GM18867 (cell line): Measurements from ENCODE around the gene GABRB2.

ENCODE experiments used
- ATAC-seq: cut with Tn5 transposase; IDR thresholded peaks from one replicate; pipeline ENCODE4 v1.9.1; 2021; ENCODE audit warnings: mild to moderate bottlenecking, moderate library complexity; ENCODE audit not compliant: unreplicated experiment

Gene GABRB2

DNA sequence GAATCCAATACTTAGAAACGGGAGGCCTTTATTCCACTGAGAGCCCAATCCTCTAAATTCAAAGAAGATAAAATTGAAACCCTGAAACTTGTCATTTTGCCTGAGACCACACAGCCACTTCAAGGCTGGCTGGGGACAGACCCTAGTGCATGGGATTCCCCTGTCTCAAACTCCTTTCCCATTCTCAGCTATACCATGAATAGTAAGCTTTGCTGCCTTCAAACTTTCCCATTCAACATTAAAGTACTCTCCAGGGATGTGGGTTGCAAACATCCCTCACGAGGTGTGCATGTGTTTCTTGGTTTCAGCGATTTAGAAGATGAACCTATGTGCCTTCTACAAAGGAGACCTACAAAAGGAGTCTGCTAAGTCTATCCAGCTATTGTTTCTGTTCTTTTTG lies 64.6 kb downstream of the GABRB2 start:
- ATAC-seq: peak; percentile 41

DNA sequence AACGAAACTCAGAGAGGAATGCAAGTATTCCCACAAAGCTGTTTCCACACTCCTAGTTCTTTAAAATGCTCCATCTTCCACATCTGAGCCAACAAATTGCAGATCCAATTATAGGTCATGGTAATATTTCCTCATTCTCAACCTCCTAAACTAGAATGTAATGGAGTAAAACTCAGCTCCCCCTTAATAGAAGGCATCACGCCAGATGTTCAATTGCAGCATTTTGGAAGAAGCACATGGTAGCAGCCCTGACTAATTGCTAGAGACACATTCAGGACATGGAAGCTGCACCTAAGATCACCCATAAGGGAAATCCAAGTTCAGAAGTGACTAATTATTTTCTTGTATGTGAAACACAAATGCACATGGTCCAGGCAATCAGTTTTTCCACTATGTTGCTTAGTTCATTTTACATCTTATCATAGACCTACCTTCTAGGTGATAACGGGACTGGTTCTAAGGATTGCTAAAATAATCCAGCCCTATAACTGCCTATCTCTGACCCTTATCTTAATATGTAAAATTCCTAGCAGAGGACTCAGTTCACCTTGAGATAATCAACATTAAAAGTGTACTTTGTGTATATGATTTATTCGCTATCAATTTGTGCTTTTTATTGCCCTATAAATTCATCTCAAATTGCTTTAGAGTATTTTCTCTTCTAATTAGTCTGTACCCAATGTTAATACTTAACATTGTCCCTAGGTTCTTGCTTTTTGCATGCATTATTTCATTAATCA lies 75.1 kb downstream of the GABRB2 start:
- ATAC-seq: no peak

DNA sequence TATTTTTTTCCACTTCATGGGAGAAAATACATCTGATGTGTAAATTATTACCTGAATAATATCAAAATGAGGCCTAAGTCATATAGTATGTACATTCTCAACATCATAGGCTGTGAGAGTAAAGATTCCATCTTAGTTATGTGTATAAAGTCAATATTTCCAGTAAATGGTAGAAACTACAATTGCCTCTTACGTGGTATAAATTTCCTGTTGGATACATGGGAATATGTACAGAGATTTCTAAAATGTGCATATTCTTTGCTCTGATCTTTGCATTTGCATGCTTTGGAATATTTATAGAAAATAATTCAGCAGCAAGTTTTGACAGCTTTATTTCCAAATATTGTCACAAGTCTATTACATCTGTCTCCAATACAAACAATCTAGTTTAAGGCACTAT lies 78.8 kb downstream of the GABRB2 start:
- ATAC-seq: no peak

DNA sequence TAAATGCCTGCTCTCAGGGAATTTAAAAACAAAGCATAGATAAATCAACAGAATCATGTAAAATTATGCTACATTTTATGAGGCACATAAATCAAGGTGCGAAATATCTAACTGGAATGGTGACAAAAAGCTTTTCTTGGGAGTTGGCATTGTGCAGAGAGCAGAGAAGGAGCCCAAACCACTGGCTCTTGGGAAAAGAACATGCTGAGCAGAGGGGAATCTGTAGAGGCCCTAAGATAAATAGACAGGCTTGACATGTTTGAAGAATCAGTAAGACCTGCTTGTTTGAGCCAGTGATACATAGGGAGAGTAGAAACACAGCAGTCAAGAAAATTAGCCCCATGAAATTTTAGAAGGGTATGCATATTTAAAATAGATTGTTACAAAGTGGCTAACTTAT lies 85.8 kb downstream of the GABRB2 start:
- ATAC-seq: no peak

DNA sequence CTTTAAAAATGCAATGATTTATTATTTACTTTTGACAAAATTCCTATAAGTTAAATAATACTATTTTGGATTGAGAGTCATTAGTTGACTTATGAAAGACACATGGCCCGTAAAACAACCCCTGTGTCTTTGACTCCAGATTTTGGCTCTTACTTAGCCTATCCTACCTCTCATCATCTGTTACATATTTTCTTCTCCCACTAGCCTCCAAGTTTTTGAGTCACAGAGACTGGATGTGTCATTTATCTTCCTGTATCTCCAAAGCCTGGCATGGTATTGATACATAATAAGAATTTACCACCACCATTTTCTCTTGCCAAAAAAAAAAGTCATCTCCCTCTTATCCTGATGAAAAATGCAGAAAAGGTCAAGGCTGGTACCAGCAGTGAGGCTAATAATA lies 99.9 kb downstream of the GABRB2 start:
- ATAC-seq: no peak

DNA sequence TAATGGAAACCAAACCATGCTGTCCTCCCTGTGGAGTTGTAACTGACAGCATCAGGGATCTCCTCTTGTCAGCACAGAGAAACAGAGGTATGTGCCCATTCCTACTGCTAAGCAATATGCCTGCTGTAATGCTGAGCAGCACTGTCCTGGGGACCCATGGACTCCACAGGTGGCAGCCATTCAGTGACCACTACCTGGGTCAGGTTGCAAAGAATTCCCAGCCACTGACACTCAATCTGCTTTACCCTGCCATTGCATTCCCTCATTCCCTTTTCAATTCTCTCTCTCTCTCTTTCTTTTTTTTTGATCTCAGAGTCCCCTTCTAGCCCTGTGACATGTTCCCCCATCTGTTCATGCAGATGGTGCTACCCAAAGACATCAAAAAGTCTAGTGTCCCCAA lies 104.1 kb downstream of the GABRB2 start:
- no peak for ATAC-seq

DNA sequence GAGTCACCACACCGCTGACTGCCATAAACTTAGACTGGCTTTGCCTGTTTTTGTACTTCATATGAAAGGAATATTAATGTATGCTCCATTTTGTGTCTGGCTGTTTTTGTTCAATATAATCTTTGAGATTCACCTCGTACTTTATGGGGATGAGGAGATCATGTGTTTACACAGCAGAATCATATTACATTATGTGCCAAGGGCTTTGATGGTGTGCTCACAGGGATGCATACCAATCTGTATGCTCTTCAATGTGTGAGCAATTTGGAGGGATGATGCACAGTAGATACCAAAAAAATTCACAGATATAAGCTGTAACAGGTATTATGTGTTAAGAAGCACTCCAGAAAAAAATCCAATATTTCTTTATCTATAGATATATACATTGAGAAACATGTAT lies 113.7 kb downstream of the GABRB2 start:
- ATAC-seq: no peak

DNA sequence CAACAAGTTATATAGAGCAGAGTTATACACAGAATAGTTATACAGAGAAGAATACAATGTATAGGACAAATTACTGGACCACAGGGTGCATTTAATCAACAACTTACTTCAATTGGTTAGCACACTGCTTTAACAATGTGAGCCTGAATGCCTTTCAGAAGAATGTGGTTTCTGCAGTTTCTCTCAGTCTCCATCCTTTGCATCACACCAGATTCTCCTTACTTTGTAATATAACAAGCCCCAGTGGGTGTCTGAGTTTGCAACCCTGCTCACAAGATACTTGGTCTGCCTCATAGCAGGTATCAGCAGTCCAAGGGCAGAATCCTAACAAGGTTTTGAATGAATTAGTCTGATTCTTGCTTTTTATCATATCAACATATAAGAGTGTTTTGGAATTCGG lies 114.6 kb downstream of the GABRB2 start:
- no peak for ATAC-seq

DNA sequence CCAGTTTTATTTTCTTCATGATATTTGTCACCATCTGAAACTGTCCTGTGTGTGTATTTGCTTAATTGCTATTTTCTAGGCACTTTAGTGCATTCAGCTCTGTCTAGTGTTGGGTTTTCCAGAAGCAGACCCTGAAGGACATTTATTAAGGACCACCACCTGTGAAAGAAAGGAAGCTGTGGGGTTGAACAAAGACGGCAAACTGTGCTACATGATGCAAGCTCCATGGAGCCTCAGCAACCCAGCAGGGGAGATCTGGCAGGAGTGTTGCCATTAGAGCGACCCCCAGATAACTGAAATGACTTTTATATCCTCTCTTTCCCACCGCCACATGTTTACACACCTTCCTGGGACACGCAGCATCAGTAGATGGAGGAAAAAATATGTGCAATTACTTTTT lies 125.5 kb downstream of the GABRB2 start:
- no peak for ATAC-seq

DNA sequence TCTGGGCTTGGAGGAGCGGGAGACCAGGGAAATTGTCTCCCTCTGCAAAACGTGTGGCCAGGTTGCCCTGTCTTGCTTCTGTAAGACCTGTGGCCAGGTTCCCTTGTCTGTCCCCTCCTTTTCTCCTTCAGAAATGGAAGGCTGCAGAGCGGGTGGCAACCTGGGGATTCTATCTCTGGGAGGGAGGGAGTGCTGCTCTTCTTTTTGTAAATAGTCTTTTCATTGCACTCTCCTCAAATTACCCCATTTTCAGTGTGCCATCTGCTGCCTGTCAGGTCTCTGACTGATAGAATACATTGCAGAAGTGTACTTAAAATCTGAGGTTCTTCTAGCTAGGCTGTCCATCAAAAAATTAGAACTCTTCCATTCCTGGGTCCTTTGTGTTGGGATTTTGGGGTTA lies 126.0 kb downstream of the GABRB2 start:
- no peak for ATAC-seq

DNA sequence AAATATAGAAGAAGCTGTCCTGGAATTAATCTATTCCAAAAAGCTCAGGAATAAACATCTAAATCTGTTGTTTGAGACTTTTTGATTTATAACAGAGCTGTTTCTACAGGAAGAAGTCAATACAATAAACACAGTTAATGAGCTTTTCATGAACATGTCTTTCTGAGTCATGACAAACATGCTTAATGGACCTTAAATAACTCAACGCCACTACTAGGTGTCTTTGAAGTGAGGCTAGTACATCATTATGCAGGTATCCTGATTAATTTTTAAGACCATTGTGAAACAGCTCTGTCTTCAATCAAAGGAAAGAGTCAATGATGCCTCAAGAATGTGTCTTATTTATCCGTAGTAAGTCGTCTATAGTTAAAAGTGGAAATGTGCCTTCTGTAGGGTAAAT lies 131.6 kb downstream of the GABRB2 start:
- no peak for ATAC-seq

DNA sequence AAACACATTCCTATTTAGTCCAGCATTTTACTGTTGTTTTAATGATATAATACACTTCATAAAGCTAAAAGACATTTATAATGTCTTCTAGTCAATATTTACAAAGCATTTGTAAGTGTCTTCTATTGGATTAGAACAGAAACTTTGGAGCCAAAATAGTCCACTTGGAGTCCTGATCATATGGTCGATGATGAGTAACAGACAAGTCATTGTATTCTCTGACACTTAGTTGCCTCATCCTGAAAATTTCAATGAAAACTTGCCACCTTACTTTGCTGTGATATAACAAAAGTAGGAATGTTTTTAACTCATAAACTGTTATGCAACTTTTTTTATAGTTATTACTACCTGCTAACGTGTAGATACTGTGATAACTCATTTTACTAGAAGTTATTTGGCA lies 132.5 kb downstream of the GABRB2 start:
- no peak for ATAC-seq

DNA sequence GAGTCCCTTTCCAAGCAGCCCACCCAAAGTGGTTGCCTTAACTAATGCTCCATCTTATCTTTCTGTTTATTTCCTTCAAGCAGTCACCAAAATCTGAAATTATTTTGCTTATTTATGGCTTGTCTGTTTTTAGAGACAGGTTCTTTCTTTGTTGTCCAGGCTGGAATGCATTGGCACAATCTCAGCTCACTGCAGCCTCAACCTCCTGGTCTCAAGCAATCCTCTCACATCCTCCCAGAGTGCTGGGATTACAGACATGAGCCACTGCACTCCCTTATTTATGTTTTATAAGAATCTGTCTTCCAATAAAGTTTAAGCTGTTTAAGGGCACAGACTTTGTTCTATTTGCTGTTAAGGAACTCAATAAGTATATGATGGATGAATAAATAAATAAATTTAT lies 133.7 kb downstream of the GABRB2 start:
- ATAC-seq: no peak

DNA sequence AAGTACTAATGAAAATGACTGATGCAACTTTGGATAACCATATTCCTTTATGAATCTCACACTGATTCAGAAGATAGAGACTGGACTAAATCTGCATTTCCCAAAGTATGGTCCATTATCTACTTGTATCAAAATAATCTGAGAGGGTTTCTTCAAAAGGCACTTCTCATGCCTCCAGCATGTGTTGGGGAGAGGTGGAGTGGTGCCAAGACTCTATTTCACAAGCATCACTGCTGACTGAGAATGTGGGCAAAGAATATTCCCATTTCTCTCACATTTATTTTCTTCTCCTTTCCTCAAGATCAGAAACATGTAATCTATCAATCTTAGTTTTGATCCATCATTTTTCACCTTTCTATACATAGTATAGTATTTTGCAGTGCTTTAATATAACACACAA lies 135.4 kb downstream of the GABRB2 start:
- no peak for ATAC-seq

DNA sequence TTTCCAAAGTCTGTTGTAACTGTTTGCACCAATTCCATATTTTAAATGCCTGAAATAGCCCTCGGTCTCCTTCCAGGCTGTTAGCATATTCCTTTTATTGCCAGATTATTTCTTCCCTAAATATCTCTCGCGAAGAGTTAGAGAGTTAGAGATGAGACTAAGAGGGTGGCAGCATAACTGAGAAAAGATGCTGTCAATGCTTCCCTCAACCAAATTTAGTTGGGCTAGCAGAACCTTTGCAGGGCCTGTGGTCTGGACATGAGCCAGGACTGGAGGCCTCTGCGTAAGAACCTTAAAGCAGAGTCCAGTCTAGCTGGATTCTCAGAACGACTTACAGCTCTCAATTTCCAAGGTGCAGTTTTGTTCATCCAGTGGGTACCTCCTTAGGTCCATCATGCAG lies 135.9 kb downstream of the GABRB2 start:
- no peak for ATAC-seq

DNA sequence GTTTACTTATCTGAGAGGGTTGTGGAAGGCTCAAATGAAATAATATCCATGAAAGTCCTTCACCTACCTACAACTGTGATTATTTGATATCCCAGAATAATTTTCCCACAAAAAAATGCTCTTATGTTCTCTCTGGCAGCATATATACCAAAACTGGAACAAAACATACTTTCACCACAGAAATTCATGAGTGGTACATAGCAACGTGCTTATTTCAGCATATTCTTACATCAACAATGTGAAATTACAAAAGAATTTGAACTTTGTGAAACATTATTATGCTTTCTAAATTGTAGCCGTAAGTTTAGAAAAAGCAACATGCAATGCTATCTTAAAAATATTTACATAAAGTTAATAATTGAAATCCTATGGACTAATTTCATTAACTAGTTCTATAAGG lies 137.1 kb downstream of the GABRB2 start:
- ATAC-seq: no peak

DNA sequence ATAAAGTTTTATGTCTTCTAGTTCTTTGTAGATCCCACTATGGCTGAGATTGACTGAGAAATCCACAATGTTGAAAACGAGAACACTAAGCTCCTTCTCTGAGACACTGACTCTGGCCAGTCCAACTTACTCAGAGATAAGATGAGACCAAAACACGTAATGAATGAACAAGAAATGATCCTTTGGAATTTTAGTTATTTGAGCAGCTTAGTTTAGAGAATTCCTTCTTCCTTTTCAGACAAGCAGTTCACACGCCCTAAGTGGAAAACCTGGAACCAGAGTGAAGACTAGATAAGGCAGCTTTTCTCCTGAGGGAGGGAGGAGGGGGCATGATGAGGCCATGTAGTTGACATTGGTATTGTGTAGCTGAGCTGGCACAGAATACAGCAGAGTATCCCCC lies 139.6 kb downstream of the GABRB2 start:
- ATAC-seq: no peak

DNA sequence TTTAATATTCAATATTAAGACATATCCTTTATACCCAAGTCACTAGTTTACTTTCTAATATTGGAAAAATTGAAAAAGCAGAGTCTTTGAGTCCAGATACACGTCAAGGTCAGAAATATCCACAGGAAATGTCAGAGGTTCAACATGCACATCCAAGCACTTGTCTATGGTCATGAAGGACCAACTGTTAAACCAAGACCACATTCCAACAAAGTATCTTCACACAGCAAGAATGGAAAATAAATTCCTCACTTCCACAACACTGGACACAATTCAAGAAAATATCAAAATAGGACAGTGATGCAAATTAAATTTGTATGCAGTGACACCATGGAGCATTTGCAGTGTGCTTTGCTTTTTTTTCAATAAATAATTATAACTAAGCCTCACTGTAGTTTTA lies 142.5 kb downstream of the GABRB2 start:
- ATAC-seq: no peak

DNA sequence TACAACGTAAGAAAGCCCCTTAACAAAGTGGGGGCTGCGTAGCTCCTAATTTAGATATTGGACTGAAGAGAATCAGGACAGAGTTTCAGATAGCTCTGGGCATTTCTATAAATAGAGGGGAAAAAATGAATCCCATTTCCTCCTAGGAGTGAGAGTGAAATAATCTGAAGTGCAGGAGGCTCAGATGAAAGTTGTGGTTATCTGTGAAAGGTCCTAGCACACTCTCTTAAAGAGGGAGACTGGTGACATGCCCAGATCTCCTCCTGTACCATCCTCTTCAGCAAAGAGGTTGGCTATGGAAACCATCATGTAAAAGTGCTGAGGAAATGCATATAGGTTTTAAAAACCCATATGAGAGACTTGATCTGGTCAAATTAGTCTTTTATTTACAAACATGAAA lies 143.4 kb downstream of the GABRB2 start:
- no peak for ATAC-seq

DNA sequence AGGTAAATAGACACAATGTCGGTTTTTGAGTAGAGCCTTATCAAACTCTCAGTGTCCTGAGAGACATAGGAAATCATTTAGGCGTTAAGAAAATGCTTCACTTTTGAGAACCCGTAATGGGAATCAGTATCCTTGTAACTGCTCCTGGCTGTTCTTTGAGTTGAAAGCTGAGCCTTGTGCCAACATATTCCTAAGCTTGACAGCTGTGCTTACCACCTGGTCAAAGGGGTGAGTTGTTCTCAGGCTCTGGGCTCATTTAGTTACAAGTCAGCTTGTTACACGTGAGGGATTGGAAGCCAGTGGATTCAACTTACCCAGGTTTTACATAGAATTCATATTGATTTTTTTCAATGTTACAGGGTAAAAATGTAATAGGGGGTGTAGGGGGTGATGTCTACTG lies 145.9 kb downstream of the GABRB2 start:
- no peak for ATAC-seq

DNA sequence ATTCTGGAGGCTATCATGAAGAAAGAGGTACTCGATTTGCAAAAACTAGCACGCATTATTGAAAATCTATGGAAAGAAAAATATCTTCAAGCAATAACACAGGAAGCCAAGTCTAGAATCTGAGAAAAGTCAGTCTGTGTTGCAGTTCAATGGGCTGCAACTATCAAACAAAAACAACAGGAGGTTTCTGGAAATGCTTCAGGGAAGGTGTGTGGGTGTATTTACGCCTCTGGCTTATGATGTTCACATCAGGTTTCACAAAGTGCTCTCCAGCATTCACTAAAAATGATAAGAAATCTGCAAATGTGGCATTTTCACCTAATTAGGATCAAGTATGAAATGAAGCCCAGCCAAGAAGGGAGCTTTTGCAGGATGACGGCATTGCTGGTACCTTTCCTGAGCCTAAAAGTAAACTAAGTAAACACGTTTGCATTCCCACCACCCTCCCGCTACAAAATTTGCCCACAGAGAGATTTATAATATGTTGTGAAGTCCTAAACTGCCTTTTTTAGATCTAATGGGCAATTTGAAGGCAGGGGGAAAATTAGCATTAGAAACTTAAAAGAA lies 146.4 kb downstream of the GABRB2 start:
- ATAC-seq: no peak

DNA sequence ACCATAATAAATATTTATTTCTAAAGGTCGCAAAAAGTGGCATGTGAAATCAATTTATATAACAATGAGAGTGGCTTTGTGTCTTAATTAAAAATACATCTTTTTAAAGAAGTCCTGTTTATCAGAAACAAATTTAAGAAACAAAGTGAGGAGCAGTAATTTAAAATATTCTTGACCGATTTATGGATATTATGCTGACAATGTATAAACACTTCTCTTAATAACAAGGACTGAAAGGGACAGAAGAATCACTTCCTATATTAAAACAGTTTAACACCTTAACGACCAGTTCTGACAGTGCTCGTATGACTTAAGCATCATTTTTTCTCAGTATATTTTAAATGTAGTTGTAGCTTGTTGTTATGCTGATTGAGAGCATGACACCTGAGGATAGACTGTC lies 149.1 kb downstream of the GABRB2 start:
- ATAC-seq: no peak

DNA sequence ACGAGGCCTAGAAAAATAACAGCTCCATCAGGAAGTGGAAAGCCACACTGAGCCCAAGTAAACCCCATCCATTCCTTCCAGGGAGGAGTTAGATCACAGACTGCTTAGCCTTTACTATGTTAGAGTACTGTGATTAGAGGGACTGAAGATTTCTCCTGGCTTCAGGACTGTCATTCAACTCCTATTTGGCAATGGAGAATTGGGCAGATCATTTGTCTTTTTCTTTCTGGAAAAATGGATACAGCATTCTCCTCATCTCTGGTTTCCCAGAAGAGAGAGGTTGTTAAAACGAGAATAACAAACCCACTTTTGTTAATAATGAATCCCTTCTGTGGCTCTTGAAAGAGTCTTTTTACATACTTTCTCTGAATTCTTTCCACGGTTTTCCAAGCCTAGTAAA lies 150.4 kb downstream of the GABRB2 start:
- no peak for ATAC-seq
